Bronchial epithelial cell (primary cell): ENCODE results near the gene HTR2A. TPM values are rescaled to one million over a fixed set of nuclear protein-coding genes. Genes with fewer than 3 reads are reported as not detected.

Experiments
- DNase-seq: peaks from one replicate; pipeline ENCODE4 v3.0.0-alpha.2; 2010; ENCODE audit warnings: low read depth
- FAIRE-seq: peaks from 2 replicates; lab custom pipeline; 2011; peaks lifted over from hg19 to GRCh38; lab: Jason Lieb, UNC
- H3K27me3 ChIP-seq: 2 replicates; pipeline ENCODE4 v1.5.1; 2011; ENCODE audit warnings: low read length; ENCODE audit not compliant: control insufficient read depth, insufficient read depth
- H3K36me3 ChIP-seq: 2 replicates; pipeline ENCODE4 v1.5.1; 2011; ENCODE audit warnings: low read length; ENCODE audit not compliant: control insufficient read depth, insufficient read depth
- H3K4me3 ChIP-seq: 2 replicates; pipeline ENCODE4 v1.5.1; 2011; ENCODE audit warnings: mild to moderate bottlenecking, low read depth, low read length, control low read depth
- total RNA-seq: library from RNA; depleted of rRNA; stranded (reverse); fragments of >200 nt; gene quantifications from 2 replicates; pipeline ENCODE4 v1.2.1, GENCODE V29; 2014
- TF ChIP-seq, protein P1 (sequence below): IDR thresholded peaks from 2 replicates; pipeline ENCODE4 v1.5.1; 2011; ENCODE audit warnings: mild to moderate bottlenecking, moderate library complexity, low read length, control low read depth, inconsistent platforms; ENCODE audit not compliant: insufficient read depth, severe bottlenecking

HTR2A gene
- total RNA-seq, 1 donor from 2014 or later: not detected

- no peak for DNase-seq
- TF ChIP-seq, protein P1, sequence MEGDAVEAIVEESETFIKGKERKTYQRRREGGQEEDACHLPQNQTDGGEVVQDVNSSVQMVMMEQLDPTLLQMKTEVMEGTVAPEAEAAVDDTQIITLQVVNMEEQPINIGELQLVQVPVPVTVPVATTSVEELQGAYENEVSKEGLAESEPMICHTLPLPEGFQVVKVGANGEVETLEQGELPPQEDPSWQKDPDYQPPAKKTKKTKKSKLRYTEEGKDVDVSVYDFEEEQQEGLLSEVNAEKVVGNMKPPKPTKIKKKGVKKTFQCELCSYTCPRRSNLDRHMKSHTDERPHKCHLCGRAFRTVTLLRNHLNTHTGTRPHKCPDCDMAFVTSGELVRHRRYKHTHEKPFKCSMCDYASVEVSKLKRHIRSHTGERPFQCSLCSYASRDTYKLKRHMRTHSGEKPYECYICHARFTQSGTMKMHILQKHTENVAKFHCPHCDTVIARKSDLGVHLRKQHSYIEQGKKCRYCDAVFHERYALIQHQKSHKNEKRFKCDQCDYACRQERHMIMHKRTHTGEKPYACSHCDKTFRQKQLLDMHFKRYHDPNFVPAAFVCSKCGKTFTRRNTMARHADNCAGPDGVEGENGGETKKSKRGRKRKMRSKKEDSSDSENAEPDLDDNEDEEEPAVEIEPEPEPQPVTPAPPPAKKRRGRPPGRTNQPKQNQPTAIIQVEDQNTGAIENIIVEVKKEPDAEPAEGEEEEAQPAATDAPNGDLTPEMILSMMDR: no peak
- no peaks in the 10 kb centered on the region for H3K36me3 ChIP-seq
- no peaks in the 10 kb centered on the region for H3K27me3 ChIP-seq
- no peak for FAIRE-seq
- peak overlapping the region; percentile 99 for H3K4me3 ChIP-seq
Observed at GRCh38 chr13:46796129-46796514, 100.7 kb downstream of the HTR2A start.

GRCh38 chr13:46795321-46795720 lies 101.5 kb downstream of the HTR2A start:
- Histone ChIP-seq H3K4me3 (no peak overlapping the region), H3K27me3 (no peaks in the 10 kb centered on the region), H3K36me3 (no peaks in the 10 kb centered on the region)
- FAIRE-seq (no peak), DNase-seq (peak; percentile 37)
- TF ChIP-seq, protein P1: no peak

DNA sequence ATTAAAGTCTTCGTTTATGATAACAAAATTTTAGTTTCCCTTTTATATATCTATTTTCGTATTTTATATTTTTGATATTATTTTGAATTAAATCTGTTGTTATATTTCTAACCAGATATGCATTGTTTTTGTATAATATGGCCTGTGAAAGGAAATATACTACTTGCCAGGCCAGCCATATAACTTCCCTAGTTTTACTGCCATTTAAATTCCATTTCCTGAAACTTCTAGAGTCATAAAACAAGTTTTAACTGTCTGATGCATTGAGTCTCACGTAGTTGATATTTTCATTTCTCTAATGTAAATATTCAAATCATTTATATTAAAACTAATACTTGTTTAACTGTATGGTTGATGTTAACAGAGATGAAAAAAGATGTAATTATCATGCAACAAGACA lies 113.3 kb downstream of the HTR2A start:
- TF ChIP-seq, protein P1: no peak
- Histone ChIP-seq H3K4me3 (no peak overlapping the region), H3K36me3 (peaks cover 2% of the 10 kb centered on the region), H3K27me3 (no peaks in the 10 kb centered on the region)
- no peak for FAIRE-seq
- DNase-seq: no peak

DNA sequence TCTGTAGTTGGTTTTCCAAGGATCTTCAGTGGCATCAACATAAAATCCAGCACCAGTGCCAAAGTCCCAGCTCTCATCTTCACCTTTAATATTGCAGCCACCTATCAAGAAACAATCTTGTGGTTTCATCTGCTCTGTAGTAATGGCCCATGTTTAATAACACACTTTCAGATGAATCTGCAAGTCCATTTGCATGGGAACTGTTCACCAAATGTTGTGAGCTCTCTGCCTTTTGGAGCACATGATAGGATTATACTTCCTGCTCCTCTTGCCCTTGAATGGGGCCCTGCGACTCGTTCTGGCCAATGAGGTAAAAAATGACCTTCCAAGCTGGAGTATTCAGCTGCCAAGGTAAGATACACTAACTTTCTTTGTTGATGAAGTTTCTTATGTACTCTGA lies 114.2 kb downstream of the HTR2A start:
- Histone ChIP-seq H3K36me3 (peaks cover 2% of the 10 kb centered on the region), H3K27me3 (no peaks in the 10 kb centered on the region), H3K4me3 (no peak overlapping the region)
- DNase-seq (no peak), FAIRE-seq (no peak)
- TF ChIP-seq, protein P1: no peak

DNA sequence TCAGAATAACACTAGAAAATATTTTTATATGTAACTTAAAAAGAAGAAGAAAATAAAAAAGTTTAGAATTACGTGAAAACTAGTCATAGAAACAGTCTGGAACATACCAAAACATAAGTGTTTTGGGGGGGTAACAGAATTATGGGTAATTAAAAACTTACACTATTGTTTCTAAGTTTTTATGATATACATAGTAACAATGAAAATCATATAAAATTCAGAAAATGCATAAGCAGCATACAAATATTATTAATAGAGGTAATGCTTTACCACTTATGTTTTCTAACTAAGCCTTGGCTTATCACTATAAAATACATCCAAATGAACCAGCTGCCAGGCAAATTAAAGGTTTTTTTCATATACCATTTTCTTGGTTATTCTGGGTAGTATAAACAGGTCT lies 114.8 kb downstream of the HTR2A start:
- Histone ChIP-seq H3K36me3 (peaks cover 2% of the 10 kb centered on the region), H3K4me3 (no peak overlapping the region), H3K27me3 (no peaks in the 10 kb centered on the region)
- TF ChIP-seq, protein P1: no peak
- DNase-seq (no peak), FAIRE-seq (no peak)

Other genes starting within 250 kb of the HTR2A start
- gene ESD, start 99.9 kb downstream of the HTR2A start, total RNA-seq: 36.7 and 42.4 TPM in 2 replicates